Sigmoid colon (tissue), 4 donors: ENCODE measurements around the gene TEX50.
"Not testable (repeated sequence)": the region's sequence is repeated elsewhere in the genome, so short reads cannot be mapped to it uniquely, and the experiment has no call there.

Experiments used
- EP300 ChIP-seq, 4 donors: sonication (generic); formaldehyde crosslinking; IDR thresholded peaks; one replicate each; pipeline ENCODE4 v1.6.1; 2017; ENCODE audit warnings: antibody characterized with exemption in 4 of 4
- POLR2AphosphoS5 ChIP-seq, 4 donors: sonication (generic); formaldehyde crosslinking; IDR thresholded peaks; one replicate each; pipeline ENCODE4 v1.6.1; 2017; ENCODE audit warnings: antibody characterized with exemption in 4 of 4
- TF ChIP-seq, protein P1 (sequence below), 4 experiments: fragments of 450-650 bp in 3 of 4; fragments of 200-600 bp in 1 of 4; IDR thresholded peaks; one replicate each; pipeline ENCODE4 v1.5.1; 2016 to 2019; ENCODE audit warnings: antibody characterized with exemption in 4 of 4, mild to moderate bottlenecking in 3 of 4, moderate library complexity in 2 of 4

- not testable (repeated sequence) for TF ChIP-seq POLR2AphosphoS5, EP300 (IDR thresholded peaks at IDR 0.05)
- TF ChIP-seq, protein P1, sequence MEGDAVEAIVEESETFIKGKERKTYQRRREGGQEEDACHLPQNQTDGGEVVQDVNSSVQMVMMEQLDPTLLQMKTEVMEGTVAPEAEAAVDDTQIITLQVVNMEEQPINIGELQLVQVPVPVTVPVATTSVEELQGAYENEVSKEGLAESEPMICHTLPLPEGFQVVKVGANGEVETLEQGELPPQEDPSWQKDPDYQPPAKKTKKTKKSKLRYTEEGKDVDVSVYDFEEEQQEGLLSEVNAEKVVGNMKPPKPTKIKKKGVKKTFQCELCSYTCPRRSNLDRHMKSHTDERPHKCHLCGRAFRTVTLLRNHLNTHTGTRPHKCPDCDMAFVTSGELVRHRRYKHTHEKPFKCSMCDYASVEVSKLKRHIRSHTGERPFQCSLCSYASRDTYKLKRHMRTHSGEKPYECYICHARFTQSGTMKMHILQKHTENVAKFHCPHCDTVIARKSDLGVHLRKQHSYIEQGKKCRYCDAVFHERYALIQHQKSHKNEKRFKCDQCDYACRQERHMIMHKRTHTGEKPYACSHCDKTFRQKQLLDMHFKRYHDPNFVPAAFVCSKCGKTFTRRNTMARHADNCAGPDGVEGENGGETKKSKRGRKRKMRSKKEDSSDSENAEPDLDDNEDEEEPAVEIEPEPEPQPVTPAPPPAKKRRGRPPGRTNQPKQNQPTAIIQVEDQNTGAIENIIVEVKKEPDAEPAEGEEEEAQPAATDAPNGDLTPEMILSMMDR (IDR thresholded peaks at IDR 0.05), result not testable (repeated sequence)
These were observed 2.3 kb downstream of the TEX50 start for GRCh38 chr1:173637236-173638042.
